ENCODE data around the gene CEMIP. TPM values are rescaled to one million over a fixed set of nuclear protein-coding genes. Genes with fewer than 3 reads are reported as not detected.

The CEMIP gene
- total RNA-seq, 4 donors from 2014 or later, result 0.21 to 1.4 (median 1.2) TPM; not detected in 1

DNA sequence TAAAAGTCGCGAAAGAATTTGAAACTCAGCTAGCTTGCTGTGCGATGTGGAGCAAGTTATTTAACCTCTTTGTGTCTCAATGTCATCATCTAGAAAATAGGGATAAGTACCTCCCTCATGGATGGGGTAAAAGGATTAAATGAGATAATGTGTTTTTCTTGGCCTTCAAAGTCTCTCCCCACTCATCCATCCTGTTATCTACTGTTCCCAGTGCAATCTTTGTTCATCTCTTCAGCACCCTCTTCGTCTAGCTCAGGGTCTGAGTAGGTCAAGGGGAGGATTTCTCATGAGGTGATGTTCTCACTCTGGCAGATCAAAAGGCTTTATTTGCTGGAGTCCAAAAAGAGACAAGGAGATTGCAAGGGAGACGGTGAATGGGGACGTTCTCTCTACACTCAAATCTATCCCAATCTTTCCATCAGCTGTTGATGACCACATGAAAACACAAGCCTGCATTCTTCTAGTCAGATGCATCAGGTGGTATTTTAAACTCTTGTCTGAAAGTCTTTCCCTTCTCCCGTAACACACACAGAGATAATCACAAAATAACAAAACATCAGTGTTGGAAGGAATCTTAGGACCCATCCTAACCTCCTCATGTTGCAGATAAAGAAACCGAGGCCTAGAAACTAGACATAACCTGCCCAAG, 209.1 kb downstream of the CEMIP start:
- TF ChIP-seq EP300 (IDR thresholded peaks at IDR 0.05) (no peak), POLR2A (IDR thresholded peaks at IDR 0.05) (no peak)
- TF ChIP-seq, protein P1, sequence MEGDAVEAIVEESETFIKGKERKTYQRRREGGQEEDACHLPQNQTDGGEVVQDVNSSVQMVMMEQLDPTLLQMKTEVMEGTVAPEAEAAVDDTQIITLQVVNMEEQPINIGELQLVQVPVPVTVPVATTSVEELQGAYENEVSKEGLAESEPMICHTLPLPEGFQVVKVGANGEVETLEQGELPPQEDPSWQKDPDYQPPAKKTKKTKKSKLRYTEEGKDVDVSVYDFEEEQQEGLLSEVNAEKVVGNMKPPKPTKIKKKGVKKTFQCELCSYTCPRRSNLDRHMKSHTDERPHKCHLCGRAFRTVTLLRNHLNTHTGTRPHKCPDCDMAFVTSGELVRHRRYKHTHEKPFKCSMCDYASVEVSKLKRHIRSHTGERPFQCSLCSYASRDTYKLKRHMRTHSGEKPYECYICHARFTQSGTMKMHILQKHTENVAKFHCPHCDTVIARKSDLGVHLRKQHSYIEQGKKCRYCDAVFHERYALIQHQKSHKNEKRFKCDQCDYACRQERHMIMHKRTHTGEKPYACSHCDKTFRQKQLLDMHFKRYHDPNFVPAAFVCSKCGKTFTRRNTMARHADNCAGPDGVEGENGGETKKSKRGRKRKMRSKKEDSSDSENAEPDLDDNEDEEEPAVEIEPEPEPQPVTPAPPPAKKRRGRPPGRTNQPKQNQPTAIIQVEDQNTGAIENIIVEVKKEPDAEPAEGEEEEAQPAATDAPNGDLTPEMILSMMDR (IDR thresholded peaks at IDR 0.05), result no peak
- peak overlapping the region in 2 of 4 donors; percentile 90 to 95 for H3K27ac ChIP-seq
- DNase-seq (ENCODE audit: low spot score in 2 of 2), result no peak
- no peaks in the 10 kb centered on the region for H3K36me3 ChIP-seq
- 53 to 60% methylated on average over 8 of the region's 8 CpGs for WGBS, 2 donors
- peak overlapping the region; percentile 67 to 92 (median 79) for H3K4me3 ChIP-seq
- no peaks in the 10 kb centered on the region for H3K9me3 ChIP-seq
- no peaks in the 10 kb centered on the region for H3K27me3 ChIP-seq
- H3K4me1 ChIP-seq, result peaks cover 0 to 72% (median 26%) of the 10 kb centered on the region in 4 donors

DNA sequence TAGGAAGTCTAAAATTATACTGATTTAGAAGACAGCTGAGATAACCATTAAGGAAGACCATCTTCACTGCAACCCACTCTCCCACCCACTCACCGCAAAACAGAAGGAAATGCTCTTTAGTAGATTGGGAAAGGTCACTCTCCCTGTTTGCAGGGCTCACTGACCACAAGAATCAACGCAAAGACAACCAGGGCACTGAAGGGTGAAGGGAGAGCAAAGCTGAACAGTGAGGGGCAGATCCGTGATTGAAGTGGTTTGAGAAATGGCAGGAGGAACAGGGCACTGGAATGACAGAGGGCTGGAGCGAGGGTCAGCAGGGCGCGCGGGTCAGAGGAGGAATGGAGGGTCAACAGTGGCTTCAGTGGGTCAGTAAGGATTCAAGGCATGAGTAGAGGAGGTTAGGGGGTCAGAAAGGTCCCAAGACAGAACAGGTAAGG, 209.9 kb downstream of the CEMIP start:
- H3K4me1 ChIP-seq, result peaks cover 0 to 70% (median 26%) of the 10 kb centered on the region in 4 donors
- peak overlapping the region; percentile 67 to 92 (median 79) for H3K4me3 ChIP-seq
- no peaks in the 10 kb centered on the region for H3K9me3 ChIP-seq
- no peaks in the 10 kb centered on the region for H3K36me3 ChIP-seq
- DNase-seq (ENCODE audit: low spot score in 2 of 2), result no peak
- H3K27ac ChIP-seq, result peak overlapping the region; percentile 85 to 95 (median 90)
- no peaks in the 10 kb centered on the region for H3K27me3 ChIP-seq
- WGBS, 2 donors, result 1% methylated on average over 7 of the region's 7 CpGs
- TF ChIP-seq POLR2A (IDR thresholded peaks at IDR 0.05) (no peak), EP300 (IDR thresholded peaks at IDR 0.05) (no peak)
- TF ChIP-seq, protein P1 (IDR thresholded peaks at IDR 0.05), result no peak

DNA sequence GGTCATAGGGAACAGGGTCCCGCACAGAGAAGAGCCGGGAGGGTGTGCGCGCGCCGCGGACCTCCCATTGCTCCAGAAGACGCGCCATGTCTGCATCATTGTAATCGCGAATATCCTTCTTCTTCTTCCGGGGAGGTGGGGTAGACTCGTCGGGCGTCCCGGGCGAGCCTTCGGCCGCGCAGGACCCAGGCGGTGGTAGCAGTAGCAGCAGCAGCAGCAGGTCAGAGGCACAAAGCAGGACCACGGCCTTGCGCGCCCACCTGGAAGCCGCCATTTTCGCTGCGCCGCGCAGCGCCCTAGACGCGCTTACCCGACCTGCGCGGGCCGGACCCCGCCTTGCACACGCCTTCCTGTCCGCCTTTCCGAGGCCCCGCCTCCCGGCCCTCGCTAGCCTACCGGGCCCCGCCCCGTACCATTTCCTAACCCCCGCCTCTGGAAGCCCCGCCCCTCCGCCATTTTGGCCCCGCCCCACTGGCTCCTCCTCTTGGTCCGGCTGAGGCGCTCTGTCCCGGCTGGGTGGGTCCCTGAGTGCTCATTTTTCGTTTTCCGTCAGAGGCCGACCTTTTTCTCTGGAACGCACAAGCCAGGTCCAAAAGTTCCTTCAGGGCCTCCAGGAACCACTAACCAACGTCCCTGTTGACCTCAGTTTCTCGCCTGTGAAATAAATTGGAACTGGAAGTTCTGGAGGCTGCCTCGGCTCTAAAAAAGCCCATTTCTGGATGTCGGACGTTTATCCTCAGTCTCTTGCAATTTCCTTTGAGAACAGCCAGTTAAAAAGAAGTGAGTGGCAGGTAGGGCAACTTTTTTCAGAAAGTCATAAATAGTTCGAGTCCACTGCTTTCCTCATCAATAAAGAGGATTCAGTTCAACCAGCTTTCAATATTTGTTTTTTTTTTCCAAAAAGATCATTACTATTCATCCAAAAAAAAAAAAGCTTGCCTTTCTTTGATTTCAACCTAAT, 210.6 kb downstream of the CEMIP start, which contains the start of gene MESD:
MESD (minus strand) TSS at position 302 of the 961 bp plus-strand sequence; CDS start at position 274, 28 bp downstream.
- peaks cover 0 to 65% (median 26%) of the 10 kb centered on the region in 4 donors for H3K4me1 ChIP-seq
- H3K9me3 ChIP-seq, result no peaks in the 10 kb centered on the region
- H3K27me3 ChIP-seq, result no peaks in the 10 kb centered on the region
- TF ChIP-seq EP300 (IDR thresholded peaks at IDR 0.05) (peak; percentile 55 to 96), POLR2A (IDR thresholded peaks at IDR 0.05) (peak; percentile 85 to 95)
- TF ChIP-seq, protein P1 (IDR thresholded peaks at IDR 0.05), result no peak
- peak within 1 kb of the TSS; percentile 67 to 92 (median 79) for H3K4me3 ChIP-seq
- 0 to 1% methylated on average over 37 to 50 of the region's 63 CpGs for WGBS, 2 donors
- H3K36me3 ChIP-seq, result no peaks in the 10 kb centered on the region
- DNase-seq (ENCODE audit: low spot score in 2 of 2), result peak; percentile 98 to 99
- H3K27ac ChIP-seq, result peak within 1 kb of the TSS; percentile 85 to 97 (median 92)

DNA sequence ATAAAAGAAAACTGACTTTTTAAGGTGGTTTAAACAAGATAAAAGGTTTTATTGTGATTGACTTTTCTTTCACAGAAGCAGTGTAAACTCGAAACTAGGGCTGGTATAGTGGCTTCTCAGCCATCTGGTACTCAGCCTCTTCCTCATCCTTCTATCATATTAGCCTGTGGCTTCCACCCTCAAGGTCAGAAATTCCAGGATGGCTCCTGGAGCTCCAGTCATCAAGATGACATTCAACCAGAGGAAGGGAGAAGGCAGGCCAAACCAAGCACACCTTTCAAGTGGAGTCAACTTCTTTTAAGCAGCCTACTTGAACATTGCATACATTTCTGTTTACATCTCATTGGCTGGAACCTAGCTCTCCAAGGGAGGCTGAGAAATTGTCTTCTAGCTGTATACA, 211.8 kb downstream of the CEMIP start:
- 84 to 92% methylated on average over 1 of the region's 1 CpG for WGBS, 2 donors
- Histone ChIP-seq H3K27ac (peak overlapping the region; percentile 85 to 97 (median 92)), H3K9me3 (no peaks in the 10 kb centered on the region), H3K4me3 (no peak overlapping the region), H3K27me3 (no peaks in the 10 kb centered on the region), H3K4me1 (peaks cover 0 to 53% (median 25%) of the 10 kb centered on the region in 4 donors), H3K36me3 (no peaks in the 10 kb centered on the region)
- TF ChIP-seq, protein P1 (IDR thresholded peaks at IDR 0.05), result no peak
- no peak for TF ChIP-seq POLR2A (IDR thresholded peaks at IDR 0.05)
- TF ChIP-seq EP300 (IDR thresholded peaks at IDR 0.05), result no peak
- no peak for DNase-seq (ENCODE audit: low spot score in 2 of 2)
